BE2C (cell line): ENCODE results near the gene PRDM16.

Experiments used
- DNase-seq: peaks from one replicate; pipeline ENCODE4 v3.0.0-alpha.2; 2020
- H3K27me3 ChIP-seq: fragments of 250-450 bp; sonication (Bioruptor Pico); 2 replicates; pipeline ENCODE4 v1.5.1; 2020; ENCODE audit warnings: mild to moderate bottlenecking
- H3K36me3 ChIP-seq: fragments of 250-450 bp; sonication (Bioruptor Pico); 2 replicates; pipeline ENCODE4 v1.5.1; 2020; ENCODE audit warnings: mild to moderate bottlenecking
- H3K4me1 ChIP-seq: fragments of 250-450 bp; sonication (Bioruptor Pico); 2 replicates; pipeline ENCODE4 v1.5.1; 2020
- H3K4me3 ChIP-seq: 2 replicates; pipeline ENCODE4 v1.5.1; 2011; ENCODE audit warnings: low read depth, low read length
- H3K9me3 ChIP-seq: fragments of 250-450 bp; sonication (Bioruptor Pico); 2 replicates; pipeline ENCODE4 v1.5.1; 2020
- CTCF ChIP-seq: IDR thresholded peaks from 2 replicates; pipeline ENCODE4 v1.5.1; 2012; ENCODE audit warnings: mild to moderate bottlenecking, low read depth, low read length

Gene PRDM16

GRCh38 chr1:3402258-3403010 lies 333.4 kb downstream of the PRDM16 start:
- H3K4me3 ChIP-seq = no peak overlapping the region
- no peaks in the 10 kb centered on the region for H3K4me1 ChIP-seq
- no peaks in the 10 kb centered on the region for H3K9me3 ChIP-seq
- DNase-seq = no peak
- H3K36me3 ChIP-seq = no peaks in the 10 kb centered on the region
- no peak for TF ChIP-seq CTCF
- H3K27me3 ChIP-seq = peaks cover 14% of the 10 kb centered on the region

GRCh38 chr1:3403011-3403345 lies 334.0 kb downstream of the PRDM16 start:
- no peak overlapping the region for H3K4me3 ChIP-seq

GRCh38 chr1:3403388-3404231 lies 334.6 kb downstream of the PRDM16 start:
- no peak overlapping the region for H3K4me3 ChIP-seq
- 0 out of 2 replicates have a peak, but pooled peaks have one; percentile 7 for TF ChIP-seq CTCF
- H3K36me3 ChIP-seq = no peaks in the 10 kb centered on the region
- peaks cover 5% of the 10 kb centered on the region for H3K27me3 ChIP-seq
- H3K4me1 ChIP-seq = no peaks in the 10 kb centered on the region
- no peaks in the 10 kb centered on the region for H3K9me3 ChIP-seq
- no peak for DNase-seq

More at GRCh38 chr1:3403011-3403345, 334.0 kb downstream of the PRDM16 start:
- Histone ChIP-seq H3K4me1 (no peaks in the 10 kb centered on the region), H3K36me3 (no peaks in the 10 kb centered on the region), H3K27me3 (peaks cover 9% of the 10 kb centered on the region), H3K9me3 (no peaks in the 10 kb centered on the region)
- DNase-seq = no peak
- TF ChIP-seq CTCF = no peak

GRCh38 chr1:3404301-3404700 lies 335.3 kb downstream of the PRDM16 start:
- no peak for TF ChIP-seq CTCF
- no peak for DNase-seq
- no peaks in the 10 kb centered on the region; the same call in none of the 2 replicates for H3K27me3 ChIP-seq
- H3K4me3 ChIP-seq = no peak overlapping the region
- no peaks in the 10 kb centered on the region for H3K36me3 ChIP-seq
- H3K4me1 ChIP-seq = no peaks in the 10 kb centered on the region
- no peaks in the 10 kb centered on the region for H3K9me3 ChIP-seq

- no peaks in the 10 kb centered on the region for H3K4me1 ChIP-seq
- no peak for DNase-seq
- no peaks in the 10 kb centered on the region for H3K9me3 ChIP-seq
- TF ChIP-seq CTCF = no peak
- no peak overlapping the region for H3K4me3 ChIP-seq
- H3K27me3 ChIP-seq = no peaks in the 10 kb centered on the region; the same call in 1 of the 2 replicates
- H3K36me3 ChIP-seq = no peaks in the 10 kb centered on the region
Observed at GRCh38 chr1:3404801-3405200, 335.8 kb downstream of the PRDM16 start.

GRCh38 chr1:3405491-3405890 lies 336.5 kb downstream of the PRDM16 start:
- Histone ChIP-seq H3K36me3 (no peaks in the 10 kb centered on the region), H3K4me3 (no peak overlapping the region), H3K9me3 (no peaks in the 10 kb centered on the region), H3K4me1 (no peaks in the 10 kb centered on the region), H3K27me3 (no peaks in the 10 kb centered on the region)
- DNase-seq = no peak
- TF ChIP-seq CTCF = no peak
